AG08395 (cell line): ENCODE data around the gene PBX3.

Experiments
- DNase-seq: peaks from one replicate; pipeline ENCODE4 v3.0.0; 2012; ENCODE audit warnings: mixed read lengths, low spot score

PBX3 gene

DNA sequence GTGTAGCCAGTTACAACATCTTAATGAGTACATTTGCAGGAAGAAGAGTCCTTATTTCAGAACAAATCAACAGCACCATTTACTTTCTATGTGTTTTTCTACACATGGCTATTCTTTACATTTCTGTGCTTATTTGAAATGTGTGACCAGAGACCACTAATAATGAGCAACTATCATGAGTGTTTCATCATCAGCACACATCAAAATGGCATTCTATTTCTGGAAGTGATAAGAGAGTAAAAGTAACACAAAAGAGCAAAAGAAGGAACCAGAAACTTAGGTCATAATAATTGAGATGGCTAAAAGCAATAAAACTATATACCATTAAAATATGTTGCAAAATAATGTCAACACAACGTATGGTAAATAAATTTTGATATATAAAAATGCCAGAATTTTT, 159.7 kb downstream of the PBX3 start:
- DNase-seq, result no peak

DNA sequence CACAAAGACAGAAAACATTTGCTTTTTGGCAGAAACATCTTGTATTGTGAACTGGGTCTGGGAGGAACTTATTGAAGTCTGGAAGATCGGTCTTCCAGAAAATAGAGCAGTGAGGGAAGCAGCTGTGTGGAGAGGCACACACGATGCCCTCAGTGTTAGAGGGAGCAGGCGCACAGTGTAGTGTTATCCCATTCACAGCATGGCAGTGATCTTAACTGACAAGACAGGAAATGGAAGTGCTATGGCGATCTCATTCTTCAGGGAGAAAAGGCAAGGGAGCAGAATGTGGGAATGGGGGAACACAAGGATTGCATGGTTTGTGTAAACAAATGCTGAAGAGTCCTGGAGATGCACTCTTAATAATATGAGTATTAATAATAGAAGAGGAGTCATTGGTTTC, 161.0 kb downstream of the PBX3 start:
- DNase-seq, result no peak

DNA sequence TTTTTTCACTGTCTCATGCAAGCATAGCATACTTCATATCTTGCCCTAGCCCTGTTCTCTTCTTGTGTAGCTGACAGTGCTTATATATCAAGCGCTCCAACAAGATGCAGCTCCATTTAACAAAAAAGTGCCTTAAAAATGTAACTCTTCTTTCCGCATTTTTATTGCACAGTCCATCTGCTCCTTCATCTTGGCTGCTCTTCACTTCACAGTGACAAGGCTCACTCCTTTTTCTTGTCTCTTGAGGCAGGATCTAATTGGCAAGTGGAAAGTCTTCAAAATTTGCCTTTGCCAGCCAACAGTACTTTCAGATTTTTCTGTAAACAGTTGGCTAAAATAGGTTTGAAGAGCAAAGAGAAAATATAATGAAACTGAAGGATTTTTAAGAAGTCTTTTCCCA, 161.8 kb downstream of the PBX3 start:
- DNase-seq, result no peak

DNA sequence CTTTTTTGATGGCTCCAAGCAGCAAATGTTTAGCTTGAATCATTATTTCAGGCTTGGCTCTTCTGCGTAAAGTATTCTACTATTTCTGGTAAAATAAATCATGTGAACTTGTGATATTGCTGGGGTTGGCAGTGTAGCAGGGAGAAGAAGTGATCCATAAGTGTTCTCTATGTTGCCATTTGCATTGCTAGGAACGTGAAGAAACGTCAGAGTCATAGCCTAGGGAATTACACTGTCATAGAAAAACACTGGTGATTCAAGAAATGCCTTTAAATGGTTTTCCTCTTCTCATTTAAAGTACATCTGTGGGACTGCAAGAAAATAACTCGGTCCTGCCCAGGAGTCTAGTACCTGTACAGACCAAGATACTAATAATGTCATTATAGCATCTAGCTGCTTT, 162.3 kb downstream of the PBX3 start:
- no peak for DNase-seq

DNA sequence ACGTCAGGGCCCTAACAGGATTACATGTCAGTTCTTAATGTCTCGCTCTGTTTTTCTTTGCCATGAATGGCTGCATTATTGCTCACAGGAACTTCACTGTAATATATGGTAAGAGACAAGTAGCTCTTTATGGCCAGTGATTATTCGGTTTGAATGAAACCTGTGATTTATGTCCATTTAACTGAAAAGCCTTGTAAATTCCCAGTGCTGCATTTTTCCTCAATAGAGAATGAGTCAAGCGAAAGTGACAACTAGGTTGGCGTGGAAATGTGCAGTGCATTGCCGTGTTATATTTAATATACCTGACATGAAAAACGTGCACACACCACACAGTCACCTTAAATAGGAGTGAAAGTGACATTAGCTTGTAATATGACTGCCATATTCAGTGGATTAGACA, 163.1 kb downstream of the PBX3 start:
- DNase-seq, result no peak

DNA sequence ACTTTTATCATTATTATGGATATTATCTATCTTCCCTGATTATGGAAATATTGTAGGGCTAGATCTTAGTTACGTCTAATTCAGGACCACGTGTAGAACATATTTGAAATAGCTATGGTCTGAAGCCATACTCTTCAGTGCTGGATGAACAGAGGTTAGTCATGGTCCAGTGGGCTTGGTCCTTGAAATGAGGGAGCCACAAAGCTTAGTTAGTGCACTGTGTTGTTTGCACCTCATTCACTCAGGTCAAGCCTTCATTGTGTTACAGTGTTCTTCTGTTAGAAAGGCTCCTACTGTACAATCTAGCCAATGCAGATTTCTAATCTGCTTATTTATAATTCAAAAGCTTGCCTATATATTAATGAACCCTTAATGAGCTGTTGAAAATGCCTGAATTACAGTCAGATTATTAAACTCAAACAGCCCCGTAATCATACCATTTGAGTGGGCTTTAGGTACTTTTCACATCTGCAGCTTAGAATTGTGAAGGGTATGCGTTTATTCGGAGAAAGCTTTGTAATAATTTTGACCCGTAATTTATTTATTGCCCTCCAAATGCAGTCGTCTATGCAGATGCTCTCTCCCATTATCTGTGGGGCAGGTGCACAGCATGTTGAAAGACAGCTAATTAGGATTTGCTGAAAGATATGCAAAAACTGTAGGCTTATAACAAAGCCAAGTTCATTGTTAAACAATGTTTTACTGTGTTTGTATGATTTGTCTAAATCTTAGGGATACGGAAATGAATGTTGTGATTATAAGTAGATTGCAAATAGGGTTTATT, 164.9 kb downstream of the PBX3 start:
- DNase-seq, result peak; percentile 2

DNA sequence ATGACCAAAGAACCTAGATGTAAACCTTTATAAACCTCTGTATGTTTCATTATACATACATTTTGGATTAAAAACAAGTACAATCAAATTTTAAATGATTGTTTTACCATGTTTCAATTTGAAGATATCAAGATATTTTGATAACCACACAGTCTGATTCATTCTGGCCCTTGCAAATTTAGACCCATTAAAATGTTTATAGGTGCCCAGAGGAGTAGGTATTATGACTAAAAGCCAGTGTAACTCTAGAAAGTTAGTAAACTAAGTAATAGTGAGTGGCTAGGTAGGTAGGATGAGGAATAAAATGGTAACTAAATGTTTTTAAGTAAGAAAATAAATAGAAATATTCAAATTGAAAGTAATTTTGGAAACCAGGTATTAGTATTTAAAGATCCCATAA, 165.5 kb downstream of the PBX3 start:
- DNase-seq, result no peak

DNA sequence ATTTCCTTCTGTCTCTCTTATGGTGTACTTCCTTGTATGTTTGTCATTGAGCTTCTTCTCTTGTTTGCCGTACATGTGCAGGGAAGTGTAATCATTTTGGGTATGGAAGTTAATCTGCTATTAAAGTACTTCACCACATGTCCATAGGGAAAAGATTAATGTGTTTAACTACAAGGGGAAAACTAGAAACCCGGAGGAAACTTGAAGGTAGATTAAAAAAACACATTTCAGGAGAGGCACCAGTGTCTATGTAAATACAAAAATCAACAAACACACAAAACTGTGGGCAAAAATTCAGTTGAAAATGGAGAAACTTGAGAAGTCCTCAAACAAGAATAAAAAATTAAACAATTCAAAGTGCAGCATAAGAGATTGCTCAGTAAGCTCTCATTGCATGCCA, 166.4 kb downstream of the PBX3 start:
- no peak for DNase-seq

DNA sequence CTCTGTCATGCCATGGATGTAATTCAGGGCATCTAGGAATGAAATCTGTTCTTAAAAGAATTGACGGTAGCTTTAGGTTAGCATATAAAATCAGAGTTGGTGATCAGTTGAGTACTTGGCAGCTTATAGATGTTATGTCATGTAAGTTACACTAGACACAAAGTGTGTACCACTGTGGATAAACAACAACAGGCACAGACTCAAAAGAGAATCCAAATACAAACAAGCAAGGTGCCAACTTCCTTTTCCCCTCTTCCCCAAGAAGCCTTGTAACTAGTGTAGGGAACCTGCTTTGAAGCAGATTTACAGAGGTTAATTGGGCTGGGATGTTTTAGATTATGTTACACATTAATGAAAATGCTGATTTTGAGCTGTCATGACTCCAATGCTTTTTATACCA, 167.2 kb downstream of the PBX3 start:
- no peak for DNase-seq

DNA sequence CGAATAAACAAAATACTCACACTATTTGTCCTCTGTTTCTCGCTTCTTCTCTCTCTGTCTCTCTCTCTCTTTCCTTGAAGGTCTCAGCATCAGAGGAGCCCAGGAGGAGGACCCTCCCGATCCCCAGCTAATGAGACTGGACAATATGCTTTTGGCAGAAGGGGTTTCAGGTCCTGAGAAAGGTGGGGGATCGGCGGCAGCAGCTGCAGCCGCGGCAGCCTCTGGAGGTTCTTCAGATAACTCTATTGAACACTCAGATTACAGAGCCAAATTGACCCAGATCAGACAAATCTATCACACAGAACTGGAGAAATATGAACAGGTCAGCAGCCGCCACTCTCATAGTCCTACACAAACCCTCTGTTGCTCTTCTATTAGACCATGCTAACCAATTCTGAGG, 168.4 kb downstream of the PBX3 start:
- no peak for DNase-seq

DNA sequence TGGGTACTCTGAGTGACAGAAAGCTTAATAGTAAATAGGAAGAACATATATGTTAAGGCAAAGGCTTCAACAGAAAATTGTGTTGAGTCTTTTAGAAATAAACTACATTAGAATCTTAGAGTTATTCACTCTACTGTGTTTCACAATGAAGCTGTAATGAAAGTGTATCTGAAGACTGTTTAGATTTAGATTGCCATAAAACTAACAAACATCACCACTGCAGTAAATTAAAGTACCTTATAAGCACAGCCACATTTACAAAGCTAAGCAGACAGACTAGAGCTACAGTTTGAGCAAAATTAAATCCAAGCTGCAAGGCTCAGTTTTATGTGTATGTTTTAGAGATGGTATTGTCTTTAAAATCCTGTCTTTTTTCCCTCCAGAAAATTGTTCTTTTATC, 172.4 kb downstream of the PBX3 start:
- no peak for DNase-seq

DNA sequence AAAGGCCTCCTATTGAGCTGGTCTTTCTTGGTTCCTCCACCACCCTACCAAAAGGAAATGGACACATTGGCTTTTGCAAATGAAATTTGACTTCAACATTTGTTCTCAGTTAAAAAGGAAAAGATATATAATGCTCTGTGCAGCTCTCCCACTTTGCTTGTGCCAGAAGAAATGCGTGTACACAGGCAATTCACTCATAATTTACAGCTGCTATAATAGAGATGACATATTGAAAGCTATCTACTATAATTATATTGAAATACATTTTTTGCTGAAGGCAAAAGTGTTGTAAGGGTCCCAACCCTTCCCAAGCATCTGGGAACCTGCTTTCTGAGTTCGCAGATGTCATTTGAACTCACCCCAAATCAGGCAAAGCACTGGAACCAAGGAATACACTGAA, 173.2 kb downstream of the PBX3 start:
- no peak for DNase-seq

DNA sequence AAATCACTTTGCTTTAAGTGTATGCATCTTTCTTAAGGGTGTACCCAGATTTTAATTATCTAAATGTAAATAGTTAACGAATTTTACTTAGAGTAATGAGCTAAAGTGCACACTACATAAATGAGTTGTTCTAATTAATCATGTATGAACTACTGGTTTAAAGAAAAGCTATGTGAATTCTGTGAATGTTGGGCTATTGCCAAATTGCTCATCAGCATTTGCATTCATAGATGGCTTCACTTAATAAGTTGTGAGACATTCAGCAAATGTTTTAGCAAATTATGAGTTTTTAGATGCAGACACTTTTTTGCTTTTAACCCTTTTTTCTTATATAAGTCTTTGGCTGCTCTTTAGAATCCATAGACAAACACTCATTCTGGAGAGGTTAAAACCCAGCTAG, 175.7 kb downstream of the PBX3 start:
- no peak for DNase-seq

DNA sequence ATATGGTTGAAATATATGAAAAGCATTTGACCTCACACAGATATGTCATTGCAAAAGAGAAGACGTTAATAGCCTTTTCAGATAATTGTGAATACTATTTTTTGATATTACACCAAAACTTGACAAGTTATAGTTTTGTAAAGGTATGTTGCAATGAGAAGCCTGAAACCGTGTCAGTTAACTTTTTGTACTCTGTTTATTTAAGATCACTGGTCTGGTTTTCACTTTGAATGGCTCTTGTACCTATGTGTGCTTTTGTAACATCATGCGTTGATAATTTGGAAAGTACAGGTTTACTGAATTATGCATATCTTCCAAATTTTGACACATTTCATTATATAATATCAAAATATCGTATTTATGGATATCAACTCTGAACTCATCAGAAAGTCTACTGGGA, 177.2 kb downstream of the PBX3 start:
- no peak for DNase-seq

DNA sequence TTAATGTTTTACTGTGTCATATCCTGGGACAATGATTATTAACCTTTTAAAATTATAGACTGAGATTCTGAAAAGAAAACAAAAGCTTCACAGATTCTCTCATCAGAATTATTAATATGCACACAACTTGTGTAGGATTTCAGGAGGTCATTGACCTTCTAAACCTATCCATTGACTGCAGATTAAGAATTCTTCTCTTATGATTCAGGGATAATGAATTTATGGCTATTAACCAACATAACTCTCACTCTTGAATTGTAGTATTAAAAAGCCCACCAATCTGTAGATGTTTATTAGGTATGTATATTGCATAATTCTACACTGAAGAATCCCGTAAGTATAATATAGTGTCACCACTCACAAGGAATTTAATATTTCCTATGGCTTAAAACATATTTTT, 179.8 kb downstream of the PBX3 start:
- DNase-seq, result no peak

DNA sequence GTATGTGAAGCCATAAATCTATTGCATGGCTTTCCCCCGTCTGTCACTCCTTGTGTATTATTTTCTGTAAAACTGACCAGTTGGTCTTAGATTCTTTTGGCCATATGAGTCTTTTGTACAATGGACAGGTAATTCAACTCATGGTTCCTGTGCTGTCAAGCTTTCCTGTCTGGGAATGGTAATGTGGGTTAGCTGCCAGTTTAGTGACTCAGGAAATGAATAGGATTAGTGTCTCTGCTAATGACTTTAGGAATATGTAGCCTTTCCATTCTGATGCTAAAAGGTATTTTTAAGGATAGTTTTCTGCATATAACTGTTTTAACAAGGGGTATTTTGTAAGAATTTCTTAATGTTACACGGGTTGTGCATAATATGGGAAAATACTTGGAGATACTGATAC, 182.7 kb downstream of the PBX3 start:
- DNase-seq, result peak; percentile 4

DNA sequence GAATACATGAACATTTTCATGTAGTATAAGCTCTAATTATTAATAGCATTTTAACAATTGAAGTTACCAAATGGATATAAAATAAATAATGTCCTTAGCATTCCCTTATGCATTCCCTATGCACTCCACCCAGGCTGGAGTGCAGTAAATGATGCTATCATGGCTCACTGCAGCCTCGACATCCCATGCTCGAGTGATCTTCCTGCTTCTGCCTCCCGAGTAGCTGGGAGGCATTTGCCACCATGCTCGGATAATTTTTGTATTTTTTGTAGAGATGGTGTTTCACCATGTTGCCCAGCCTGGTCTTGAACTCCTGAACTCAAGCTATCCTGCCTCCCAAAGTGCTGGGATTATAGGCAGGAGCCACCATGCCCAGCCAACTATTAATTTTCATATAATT, 184.0 kb downstream of the PBX3 start:
- DNase-seq, result no peak

DNA sequence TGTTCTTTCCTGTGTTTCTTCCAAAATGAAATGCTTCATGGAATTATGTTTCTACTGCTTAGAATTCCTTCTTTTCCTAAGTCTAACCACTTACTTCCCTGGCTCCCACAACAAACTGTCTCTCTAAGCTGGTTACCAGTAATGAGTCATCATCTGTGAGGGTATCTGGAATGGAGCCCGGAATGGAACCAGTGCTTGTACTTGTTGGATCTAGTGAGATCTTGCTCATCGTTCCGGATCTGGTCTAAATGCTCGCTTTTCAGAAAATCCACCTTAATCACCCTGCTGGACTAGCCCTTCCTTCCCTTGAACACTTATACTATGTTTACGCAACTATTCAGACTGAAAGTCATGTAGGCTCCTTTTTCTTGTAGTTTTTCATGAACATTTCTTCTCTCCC, 184.8 kb downstream of the PBX3 start:
- DNase-seq, result peak; percentile 94

DNA sequence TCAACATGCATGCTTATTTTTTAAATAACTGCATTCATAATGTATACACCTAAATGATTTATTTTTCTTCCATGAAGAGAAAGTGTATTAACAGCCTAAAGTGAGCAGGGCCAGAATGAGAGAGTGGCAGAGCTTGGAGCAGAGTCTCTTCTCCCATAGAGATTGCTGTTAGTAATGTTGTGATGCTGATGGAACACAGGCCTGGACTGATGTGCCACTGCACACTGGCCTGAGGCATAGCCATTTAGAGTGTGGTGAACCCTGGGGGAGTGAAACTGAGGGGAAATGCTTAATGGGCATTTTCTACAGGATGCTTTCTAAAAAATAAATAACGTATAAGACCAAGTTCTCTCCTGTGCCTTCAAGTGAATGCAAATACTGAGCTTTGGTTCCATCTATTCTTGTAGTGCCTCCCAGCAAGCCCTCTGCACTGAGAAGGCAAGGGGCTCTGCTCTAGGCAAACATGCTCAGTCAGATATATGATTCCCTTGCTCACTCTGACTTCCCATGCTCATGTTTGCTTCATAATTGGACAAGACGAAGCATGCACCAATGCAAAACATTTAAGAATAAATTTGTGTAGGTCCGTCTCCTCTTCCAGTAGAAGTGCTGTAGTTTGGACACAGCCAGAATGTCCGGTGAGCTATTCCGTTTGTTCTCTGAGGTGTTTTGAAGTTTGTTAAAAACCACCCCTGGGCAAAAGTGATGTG, 185.7 kb downstream of the PBX3 start:
- no peak for DNase-seq

DNA sequence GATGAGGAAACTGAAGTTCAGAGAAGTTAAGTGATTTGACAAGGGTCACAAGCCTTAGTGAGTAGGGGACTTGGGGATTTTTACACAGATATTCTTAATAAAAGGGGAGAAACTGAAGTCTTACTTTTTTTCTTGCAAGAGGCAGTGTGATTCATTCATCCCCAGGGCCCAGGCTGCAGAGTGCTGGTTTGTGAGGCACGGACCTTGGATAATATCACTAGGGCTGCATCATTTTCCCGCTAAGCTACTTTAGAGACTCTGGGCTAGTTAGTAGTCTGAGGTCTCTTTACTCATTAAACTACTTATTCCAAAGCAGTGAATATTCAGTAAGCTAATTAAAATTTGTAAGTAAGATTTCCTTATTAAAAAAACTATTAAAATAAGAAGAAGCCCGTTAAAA, 195.0 kb downstream of the PBX3 start:
- no peak for DNase-seq

DNA sequence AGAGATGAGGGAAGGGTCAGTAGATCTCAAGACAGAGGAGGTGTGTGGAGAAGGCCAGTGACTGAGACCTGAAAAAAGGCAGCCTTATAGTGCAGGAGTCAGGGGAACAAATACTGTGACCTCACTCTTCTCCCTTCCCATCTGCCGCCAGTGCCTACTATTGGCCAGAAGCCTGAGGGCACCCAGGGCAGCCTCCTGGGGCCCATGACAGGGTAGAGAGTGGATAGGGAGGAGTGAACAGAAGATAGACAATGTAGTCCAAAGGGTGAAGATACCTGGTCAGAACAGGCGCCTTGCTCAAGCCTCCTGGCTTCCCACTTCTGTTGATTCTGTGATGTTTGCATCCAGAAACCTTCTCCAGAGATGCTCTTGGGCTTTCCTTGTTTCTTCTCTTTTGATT, 196.7 kb downstream of the PBX3 start:
- DNase-seq, result no peak

DNA sequence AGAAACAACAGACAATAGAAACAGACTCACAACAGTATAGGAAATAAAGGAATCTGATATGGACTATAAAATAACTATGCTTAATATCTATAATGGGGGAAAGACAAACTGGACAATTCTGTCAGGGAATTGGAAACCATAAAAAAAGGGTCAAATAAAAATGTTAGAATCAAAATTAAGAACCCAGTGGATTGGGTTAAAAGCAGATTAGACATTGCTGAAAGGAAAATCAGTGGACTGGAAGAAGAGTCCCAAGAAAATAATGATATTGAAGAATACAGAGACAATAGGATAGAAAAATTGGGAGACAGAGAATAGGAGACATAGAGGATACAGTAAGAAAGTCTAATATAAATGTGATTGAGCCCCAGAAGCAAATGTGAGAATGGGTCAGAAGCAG, 199.2 kb downstream of the PBX3 start:
- no peak for DNase-seq

DNA sequence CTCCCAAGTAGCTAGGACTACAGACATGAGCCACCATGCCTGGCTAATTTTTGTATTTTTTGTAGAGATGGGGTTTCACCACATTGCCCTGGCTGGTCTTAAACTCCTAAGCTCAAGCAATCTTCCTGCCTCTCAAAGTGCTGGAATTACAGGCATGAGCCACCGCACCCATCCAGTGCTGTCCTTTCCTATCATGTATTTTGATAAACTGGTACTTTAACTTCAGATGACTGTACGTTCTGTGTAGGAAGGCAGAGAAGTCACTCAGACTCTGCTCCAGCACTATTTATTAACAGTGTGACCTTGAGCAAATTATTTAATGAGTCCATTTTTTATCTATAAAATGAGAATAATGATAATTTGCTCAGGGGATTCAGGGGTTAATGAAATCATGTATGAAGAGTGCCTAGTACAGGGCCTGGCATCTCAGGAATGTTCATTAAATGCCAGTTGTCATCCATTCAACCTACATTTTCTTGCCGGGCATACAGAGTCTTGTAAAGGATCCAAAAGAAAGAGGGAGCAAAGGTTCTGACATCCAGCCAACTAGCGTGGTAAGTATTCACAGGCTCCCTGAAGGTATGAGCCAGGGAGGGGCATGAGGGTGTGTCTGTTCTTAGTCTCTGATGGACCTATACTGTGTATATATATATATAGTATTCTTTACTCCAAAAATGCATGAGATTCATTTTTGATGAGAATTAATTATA, 201.9 kb downstream of the PBX3 start:
- no peak for DNase-seq
